VCaP (cell line): Measurements from ENCODE around the gene IGF2.

Experiments
- H3K27ac ChIP-seq: fragments of 450-650 bp; 2 replicates; pipeline ENCODE4 v1.5.1; 2017
- TF ChIP-seq, protein P1 (sequence below): fragments of 450-650 bp; conservative IDR thresholded peaks from 2 replicates; pipeline ENCODE4 v1.5.1; 2017; ENCODE audit warnings: mild to moderate bottlenecking, moderate library complexity

IGF2 gene

GRCh38 chr11:2168286-2169004, 29.3 kb upstream of the IGF2 start:
- H3K27ac ChIP-seq, result no peak overlapping the region
- TF ChIP-seq, protein P1, sequence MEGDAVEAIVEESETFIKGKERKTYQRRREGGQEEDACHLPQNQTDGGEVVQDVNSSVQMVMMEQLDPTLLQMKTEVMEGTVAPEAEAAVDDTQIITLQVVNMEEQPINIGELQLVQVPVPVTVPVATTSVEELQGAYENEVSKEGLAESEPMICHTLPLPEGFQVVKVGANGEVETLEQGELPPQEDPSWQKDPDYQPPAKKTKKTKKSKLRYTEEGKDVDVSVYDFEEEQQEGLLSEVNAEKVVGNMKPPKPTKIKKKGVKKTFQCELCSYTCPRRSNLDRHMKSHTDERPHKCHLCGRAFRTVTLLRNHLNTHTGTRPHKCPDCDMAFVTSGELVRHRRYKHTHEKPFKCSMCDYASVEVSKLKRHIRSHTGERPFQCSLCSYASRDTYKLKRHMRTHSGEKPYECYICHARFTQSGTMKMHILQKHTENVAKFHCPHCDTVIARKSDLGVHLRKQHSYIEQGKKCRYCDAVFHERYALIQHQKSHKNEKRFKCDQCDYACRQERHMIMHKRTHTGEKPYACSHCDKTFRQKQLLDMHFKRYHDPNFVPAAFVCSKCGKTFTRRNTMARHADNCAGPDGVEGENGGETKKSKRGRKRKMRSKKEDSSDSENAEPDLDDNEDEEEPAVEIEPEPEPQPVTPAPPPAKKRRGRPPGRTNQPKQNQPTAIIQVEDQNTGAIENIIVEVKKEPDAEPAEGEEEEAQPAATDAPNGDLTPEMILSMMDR, result no peak

- H3K27ac ChIP-seq, result no peak overlapping the region
- TF ChIP-seq, protein P1, result no peak
Observed at GRCh38 chr11:2167141-2168045, 28.2 kb upstream of the IGF2 start.

DNA sequence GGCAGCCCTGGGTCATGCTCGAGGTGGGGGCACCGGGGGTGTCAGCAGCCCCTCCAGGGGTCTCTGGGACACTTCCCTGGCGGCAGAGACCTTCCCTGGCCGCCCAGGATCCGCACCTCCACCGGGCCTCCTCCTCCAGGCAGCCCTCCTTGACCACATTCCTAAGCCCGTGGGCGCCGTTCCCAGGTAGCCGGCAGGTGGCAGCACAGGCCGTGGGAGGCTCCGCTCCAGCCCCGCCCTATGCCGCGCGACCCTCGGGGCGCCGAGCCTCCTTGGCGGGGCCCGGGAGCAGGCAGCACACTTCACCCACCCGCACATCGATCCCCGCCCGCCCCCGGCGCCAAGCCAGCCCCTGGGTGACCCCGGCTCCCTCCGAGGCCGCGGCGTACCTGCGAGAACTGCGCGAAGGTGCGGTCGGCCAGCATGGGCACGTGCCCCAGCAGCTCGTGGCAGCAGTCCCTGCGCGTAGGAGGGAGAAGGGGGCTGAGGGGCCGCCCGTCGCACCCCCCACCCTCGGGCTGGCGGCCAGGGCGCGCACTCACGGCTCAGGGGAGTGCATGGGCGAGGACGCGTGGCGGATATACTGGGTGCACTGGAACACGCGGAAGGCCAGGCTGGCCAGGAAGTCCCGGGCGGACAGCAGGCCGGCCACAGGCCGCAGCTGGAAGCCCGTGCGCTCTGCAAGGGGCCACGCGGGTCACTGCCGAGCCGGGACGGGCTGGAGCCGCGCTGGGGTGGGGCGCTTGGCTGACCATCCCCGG, 27.1 kb upstream of the IGF2 start:
- no peak overlapping the region for H3K27ac ChIP-seq
- TF ChIP-seq, protein P1, result peak; percentile 70

DNA sequence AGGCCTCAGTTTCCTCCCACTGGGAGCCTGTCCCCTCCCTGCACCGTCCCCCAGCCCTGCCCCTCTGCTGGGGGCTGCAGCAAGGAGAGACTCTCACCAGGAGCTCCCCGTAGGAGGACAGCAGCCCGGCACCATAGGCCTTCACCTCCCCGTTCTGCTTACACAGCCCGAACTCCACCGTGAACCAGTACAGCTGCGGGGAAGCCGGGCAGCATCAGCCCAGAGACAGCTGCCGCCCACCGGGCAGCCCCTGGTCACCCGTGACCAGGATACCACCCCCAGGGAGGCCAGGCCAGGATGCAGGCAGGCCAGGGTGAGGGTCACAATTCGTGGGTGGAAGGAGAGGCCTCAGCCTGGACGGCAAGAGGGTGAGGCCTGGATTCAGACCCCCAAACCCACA, 26.4 kb upstream of the IGF2 start:
- H3K27ac ChIP-seq, result no peak overlapping the region
- TF ChIP-seq, protein P1, result no peak

GRCh38 chr11:2164861-2165555, 25.8 kb upstream of the IGF2 start:
- H3K27ac ChIP-seq, result no peak overlapping the region
- TF ChIP-seq, protein P1, result no peak

DNA sequence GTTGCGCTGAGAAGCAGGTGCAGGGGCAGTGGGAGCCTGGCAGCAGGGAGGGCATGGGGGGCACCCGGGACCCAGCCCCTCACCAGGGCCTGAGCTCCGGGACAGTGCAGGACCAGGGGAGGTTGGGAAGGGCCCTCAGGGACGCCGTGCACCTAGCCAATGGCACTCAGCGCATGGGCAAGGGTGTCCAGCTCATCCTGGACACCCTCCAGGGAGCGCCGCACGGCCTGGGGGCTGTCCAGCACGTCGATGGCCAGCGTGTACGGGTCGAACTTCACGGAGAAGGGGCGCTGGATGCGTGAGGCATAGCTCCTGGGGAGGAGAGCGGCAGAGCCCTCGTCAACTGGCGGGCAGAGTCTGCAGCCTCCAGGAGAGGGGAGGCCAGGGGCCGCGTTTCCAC, 24.9 kb upstream of the IGF2 start:
- TF ChIP-seq, protein P1, result no peak
- H3K27ac ChIP-seq, result no peak overlapping the region
